Lower leg skin (tissue), 3 donors: ENCODE data around the gene METTL25.

Experiments used
- CTCF ChIP-seq, 3 donors: fragments of 450-650 bp; IDR thresholded peaks; one replicate each; pipeline ENCODE4 v1.5.1; 2016; ENCODE audit warnings: antibody characterized with exemption in 3 of 3, mild to moderate bottlenecking in 3 of 3, moderate library complexity in 2 of 3
- POLR2A ChIP-seq, 2 donors: fragments of 450-650 bp; IDR thresholded peaks; one replicate each; pipeline ENCODE4 v1.6.1; 2016 to 2017; ENCODE audit warnings: antibody characterized with exemption in 2 of 2, mild to moderate bottlenecking in 1 of 2, moderate library complexity in 1 of 2

GRCh38 chr12:82474181-82474797, 116.0 kb downstream of the METTL25 start:
- TF ChIP-seq POLR2A (IDR thresholded peaks at IDR 0.05) (no peak), CTCF (IDR thresholded peaks at IDR 0.05) (no peak)
